ENCODE results near the gene BAZ2B.

DNA sequence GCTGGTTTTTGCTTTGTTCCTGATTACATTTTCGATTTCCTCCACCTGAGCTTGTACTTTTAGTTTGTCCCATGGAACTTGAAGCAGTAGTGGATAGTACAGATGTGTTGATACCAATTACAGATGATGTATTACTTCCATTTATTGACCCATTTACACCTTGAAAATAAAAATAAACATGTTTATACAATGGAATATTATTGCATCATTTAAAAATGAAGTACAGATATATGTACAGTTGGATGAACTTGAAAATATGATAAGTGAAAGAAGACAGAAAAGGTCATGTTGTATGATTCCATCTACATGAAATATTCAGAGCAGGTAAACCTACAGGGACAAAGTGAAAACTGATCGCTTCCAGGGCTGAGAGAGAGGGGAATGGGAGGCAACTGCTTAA lies 169.5 kb downstream of the BAZ2B start:
- TF ChIP-seq POLR2A (IDR thresholded peaks at IDR 0.05), result no peak
- TF ChIP-seq, protein P1, sequence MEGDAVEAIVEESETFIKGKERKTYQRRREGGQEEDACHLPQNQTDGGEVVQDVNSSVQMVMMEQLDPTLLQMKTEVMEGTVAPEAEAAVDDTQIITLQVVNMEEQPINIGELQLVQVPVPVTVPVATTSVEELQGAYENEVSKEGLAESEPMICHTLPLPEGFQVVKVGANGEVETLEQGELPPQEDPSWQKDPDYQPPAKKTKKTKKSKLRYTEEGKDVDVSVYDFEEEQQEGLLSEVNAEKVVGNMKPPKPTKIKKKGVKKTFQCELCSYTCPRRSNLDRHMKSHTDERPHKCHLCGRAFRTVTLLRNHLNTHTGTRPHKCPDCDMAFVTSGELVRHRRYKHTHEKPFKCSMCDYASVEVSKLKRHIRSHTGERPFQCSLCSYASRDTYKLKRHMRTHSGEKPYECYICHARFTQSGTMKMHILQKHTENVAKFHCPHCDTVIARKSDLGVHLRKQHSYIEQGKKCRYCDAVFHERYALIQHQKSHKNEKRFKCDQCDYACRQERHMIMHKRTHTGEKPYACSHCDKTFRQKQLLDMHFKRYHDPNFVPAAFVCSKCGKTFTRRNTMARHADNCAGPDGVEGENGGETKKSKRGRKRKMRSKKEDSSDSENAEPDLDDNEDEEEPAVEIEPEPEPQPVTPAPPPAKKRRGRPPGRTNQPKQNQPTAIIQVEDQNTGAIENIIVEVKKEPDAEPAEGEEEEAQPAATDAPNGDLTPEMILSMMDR (IDR thresholded peaks at IDR 0.05), result no peak

Measured in adrenal gland (tissue), 5 donors.